HG02938 (cell line): ENCODE results near the gene PDE6B.

Experiments
- ATAC-seq: cut with Tn5 transposase; IDR thresholded peaks from one replicate; pipeline ENCODE4 v1.9.1; 2021; ENCODE audit warnings: mild to moderate bottlenecking, moderate library complexity; ENCODE audit not compliant: unreplicated experiment

The PDE6B gene

DNA sequence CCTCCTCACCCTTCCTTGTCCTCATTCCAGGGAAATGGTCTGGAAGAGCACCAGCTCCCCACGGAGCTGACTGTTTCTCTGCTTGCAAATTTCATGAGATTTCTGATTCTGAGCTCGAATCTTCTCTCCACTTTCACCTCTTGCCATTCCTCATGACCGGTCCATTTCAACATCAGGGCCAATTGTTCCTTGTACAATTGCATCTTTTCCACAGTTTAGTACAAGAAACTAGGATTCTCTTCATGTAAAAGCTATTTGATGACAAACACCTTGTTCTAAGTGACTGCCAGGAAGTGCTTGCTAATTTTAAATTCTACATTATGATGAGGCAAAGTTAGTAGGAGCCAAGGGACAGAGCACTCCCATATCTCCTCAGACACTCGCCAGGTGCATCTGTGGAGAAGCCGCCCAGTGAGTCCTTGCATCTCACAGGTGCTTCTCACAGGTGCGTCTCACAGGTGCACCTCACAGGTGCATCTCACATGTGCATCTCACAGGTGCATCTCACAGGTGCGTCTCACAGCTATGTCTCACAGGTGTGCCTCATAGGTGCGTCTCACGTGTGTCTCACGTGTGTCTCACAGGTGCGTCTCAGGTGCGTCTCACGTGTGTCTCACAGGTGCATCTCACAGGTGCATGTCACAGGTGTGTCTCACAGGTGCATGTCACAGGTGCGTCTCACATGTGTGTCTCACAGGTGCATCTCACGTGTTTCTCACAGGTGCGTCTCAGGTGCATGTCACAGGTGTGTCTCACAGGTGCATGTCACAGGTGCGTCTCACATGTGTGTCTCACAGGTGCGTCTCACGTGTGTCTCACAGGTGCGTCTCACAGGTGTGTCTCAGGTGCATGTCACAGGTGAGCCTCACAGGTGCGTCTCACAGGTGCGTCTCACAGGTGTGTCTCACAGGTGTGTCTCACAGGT, 3.0 kb upstream of the PDE6B start:
- ATAC-seq: no peak

DNA sequence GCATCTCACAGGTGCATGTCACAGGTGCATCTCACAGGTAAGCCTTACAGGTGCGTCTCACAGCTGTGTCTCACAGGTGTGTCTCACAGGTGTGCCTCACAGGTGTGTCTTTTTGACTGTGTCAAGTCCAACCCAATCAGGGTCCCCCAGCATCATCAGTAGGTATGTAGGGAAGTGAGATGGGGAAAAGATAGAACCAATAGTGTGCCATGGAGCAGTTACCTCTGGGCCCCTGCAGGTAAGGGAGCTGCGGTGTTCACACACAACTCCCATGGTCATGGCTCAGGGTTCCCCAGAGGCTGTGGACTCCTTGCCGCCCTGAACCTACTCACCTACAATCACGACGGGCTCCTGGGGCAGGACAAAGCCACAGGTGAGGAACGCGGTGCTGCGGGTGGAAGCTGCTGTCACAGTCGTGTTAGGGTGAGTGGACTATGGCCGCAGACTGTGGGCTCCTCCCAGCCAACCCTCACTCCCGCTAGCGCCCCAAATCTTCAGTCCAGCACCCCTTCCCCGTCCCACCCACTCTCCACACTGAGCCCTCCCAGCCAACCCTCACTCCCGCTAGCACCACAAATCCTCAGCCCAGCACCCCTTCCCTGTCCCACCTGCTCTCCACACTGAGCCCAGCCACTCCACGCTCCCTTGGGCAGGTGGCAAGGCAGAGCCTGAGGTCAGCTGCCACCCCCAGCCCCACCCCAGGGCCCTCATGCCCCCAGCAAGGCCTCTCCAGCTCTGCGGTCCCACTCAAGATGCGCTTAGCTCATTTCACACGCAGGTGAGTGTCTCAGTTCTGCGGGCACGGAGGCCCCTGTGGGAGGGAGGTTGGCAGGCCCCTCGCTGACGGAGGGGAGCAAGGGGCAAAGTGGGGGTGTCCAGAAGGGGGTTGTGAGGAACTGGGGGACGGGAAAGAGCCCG, 2.1 kb upstream of the PDE6B start:
- no peak for ATAC-seq

DNA sequence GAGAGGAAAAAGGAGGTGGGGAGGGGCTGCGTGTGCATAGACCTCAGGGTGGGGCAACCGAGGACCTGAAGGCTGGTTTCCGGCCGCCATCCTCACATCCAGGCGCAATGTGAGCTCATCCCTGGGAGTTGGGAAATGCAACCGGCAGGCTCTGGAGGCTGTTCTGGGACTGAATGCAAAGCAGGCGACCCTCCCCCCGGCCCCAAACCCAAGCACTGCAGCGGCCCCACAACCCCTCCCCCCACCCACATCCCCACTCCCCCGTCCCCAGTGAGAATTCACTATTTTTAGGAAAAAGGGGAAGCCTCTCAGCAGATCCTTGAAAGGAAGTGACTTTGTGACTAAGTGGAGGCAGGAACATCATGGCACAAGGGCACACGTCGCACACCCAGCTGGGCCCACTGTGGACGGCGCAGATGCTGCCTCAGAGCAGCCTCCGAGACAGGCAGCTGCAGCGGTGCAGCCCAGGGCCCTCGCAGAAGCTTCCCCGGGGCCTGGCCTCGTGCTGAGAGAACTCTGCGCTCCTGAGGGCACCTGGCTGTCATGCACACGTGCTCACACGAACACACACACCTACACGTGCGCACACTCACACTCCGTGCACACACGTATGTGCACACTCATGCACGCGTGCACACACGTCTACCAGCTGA, 1.3 kb upstream of the PDE6B start:
- ATAC-seq: no peak

DNA sequence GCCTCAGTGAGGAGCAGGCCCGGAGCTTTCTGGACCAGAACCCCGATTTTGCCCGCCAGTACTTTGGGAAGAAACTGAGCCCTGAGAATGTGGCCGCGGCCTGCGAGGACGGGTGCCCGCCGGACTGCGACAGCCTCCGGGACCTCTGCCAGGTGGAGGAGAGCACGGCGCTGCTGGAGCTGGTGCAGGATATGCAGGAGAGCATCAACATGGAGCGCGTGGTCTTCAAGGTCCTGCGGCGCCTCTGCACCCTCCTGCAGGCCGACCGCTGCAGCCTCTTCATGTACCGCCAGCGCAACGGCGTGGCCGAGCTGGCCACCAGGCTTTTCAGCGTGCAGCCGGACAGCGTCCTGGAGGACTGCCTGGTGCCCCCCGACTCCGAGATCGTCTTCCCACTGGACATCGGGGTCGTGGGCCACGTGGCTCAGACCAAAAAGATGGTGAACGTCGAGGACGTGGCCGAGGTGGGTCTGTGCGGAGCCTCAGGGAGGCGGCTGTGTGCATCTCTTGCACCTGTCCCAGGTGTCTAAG, 323 bp downstream of the PDE6B start:
- no peak for ATAC-seq

DNA sequence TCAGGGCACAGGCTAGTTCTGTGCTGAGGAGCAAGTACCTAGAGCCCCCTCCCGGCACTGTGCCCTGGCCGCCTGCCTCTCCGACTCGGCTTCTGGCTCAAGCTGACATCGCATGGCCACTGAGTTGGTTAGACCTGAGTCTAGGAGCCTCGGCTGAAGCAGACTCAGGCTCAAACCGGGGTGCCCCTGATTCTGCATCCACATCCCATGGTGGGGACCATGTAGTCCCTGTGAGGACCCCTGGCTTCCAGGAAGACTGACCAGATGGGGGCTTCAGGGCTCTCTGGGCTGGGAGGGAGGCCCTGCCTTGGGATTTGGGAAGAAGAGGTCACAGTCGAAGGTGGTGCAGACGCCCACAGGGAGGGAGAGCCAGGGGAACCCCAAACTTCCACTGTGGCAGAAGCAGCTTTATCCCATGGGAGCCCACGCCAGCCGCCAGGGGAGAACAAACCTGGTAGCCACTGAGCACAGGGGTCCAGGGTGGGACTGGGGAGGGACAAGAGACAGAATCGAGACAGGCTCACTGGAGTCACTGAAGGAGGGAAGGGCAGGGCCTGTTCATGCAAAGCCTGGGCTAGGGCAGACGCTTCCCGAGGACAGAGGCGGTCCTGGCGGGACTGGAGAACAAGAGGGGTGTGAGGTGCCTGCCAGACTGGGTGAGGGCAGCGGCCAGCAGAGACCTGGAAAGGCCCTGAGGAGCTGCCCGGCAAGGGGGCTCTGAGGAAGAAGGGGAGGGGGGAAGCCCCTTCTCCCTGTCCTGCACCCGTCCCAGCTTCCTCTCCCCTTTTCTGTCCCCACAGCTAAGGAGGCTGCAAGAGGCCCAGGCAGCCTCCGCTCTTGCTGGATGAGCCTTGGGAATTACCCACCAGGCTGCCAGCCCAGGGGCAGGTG, 1.1 kb downstream of the PDE6B start:
- ATAC-seq: no peak

DNA sequence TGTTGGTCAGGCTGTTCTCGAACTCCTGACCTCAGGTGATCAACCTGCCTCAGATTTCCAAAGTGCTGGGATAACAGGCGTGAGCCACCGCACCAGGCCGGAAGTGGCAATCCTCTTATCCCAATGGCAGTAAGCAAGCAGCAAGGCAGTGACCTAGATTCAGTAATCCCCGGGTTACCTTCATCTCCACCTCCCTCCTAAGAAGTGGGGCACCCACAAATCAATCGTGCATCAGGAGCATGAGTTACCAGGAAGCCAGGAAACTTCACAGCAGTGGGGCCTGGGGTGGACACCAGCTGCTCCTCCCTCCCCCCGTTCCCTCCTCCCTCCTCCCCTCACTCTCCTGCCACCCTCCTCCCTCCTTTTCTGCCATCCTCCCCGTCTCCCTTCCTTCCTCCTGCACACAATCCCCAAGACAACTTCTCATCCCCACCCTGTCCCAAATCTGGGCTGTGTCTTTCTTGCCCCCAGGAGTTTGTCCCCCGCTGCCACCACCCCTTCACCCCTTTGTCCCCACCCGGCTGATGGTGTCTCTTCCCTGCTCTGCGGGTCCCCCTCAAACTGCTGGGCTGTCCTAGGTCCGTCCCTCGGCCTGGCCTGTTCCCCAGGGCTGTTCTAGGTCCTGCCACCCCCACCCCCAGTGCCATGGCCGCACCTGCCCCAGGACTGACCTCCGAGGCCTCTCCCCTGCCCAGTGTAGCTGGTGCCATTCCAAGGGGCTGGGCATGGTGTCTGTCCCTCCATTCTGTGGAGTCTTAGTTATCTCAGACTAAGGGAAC, 2.2 kb downstream of the PDE6B start:
- no peak for ATAC-seq

DNA sequence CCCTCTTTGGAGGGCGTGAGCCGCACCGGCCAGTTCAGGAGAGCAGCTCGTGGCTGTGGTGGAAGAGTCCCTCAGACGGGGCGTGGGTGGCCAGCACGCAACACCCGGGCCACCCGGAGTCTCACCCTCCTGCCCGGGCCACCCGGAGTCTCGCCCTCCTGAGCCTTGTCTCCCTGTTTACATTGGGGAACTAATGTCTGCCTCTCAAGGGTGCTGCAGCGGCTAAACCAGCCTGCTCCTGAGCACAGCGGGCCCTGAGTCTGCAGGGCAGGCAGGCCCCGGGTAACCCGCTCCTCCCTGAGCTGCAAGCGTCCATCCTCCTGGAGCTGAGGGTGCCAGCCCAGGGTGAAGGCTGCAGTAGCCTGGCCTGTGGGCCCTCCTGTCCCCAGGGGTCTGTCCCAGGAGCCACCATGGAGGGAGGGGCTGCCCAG, 3.0 kb downstream of the PDE6B start:
- no peak for ATAC-seq

DNA sequence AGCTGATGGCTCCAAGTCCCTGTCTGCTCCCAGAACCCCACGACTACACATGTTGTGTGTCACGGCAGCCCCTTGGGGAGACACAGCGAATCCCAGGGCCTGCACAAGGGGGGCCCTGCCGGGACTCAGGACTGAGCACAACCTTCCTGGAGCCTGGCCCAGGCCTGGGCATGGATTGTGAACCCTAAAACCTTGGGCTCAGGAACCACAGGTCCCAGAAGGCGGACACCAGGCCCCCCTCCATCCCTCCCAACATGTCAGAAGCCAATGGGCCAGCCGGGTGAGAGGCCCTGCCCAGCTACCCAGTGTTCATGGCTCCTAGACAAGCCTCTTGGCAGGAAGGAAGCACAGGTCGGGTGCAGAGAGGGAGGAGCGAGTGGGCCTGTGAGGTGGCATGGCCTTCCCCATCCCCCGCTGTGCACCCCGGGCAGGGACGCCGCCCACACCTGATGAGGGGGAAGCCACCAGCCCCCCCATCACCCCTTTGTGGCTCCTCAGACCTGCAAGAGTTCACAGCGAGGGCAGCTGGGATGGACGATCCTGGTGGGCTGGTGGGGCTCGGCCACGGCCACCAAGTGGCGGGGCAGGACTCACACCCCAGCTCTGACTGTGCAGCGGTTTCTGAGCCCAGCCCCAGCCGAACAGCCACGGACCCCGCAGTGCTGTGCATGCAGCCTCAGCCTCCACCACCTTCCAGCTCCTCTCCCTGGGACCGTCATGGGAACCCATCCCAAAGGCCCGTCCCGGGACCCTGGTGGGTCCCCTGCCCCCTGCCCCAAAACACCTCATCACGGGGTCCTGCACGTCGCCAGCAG, 3.7 kb downstream of the PDE6B start:
- ATAC-seq: no peak

DNA sequence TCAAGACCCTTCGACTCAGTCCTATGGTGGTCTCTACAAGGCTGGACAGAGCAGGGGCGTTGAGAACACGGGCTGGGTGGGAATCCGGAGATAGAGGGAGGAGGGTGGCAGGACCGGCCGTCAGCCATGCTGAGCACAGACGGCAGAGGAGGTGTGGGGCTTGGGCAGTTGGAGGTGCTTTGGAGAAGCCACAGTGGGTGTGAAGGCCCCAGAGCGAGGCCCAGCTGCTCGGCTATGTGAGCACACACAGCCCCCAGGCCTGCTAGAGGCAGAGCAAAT, 4.2 kb downstream of the PDE6B start:
- no peak for ATAC-seq

DNA sequence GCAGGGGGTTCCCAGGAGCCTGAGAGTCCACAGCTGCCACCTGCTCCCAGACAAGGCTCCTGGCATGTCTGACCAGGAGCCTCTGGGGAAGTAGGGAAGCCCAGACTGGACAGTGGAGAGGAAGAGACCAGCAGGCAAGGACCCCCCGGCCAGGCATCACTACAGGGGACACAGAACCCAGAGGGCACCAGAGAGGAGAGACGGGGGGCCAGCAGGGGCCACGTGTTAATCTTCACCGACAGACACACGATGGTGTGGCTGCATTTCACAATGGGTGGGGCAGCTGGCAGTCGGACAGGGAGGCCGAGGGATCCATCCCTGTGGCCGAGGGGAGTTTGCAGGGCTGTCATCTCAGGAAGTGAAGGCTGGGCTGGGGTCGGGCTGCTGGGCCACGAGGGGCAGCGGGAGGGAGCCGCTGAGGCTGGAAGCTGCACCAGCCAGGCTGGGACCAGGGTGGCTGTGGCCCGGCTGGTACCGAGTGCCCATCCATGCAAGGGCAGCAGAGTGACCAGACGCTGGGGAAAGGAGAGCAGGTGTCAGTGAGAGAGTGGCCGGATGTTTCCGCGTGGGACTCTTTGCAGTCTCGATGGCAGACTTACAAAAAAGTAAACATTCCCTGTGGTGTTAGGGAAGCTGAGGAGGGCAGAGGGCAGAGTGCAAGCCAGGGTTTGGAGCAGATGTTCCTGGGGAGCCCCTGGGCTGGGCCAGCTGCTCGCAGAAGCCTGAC, 4.7 kb downstream of the PDE6B start:
- ATAC-seq: no peak

DNA sequence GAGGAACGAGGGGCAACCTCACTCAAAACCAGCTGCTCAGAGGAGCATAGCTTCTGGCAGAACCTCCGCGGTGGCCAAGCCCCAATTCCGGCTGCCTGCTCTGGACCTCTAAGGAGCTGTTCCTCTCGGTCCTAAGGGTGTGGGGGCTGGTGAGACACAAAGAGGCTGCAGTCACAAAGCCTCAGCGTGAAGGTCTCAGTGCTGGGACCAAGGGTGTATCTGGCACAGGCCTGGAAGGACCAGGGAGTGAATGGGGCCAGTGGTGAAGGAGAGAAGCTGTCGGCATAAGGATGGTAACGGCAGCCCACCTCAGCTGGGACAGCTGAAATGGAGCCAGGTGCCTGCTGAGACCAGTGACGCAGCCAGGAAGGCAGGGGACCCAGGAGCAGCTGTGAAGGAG, 5.3 kb downstream of the PDE6B start:
- ATAC-seq: no peak

DNA sequence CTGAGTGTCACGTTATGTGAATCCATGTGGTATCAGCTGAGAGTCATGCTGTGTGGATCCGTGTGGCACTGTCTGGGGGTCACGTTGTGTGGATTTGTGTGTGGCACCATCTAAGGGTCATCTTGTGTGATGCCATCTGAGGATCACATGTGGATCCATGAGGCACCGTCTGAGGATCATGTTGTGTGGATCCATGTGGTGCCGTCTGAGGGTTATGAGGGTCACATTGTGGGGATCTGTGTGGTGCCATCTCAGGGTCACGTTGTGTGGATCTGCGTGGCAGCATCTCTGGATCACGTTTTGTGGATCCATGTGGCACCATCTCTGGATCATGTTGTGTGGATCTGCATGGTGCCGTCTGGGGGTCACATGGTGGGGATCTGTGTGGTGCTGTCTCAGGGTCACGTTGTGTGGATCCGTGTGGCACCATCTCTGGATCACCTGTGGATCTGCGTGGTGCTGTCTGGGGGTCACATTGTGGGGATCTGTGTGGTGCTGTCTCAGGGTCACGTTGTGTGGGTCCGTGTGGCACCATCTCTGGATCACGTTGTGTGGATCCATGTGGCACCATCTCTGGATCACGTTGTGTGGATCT, 6.9 kb downstream of the PDE6B start:
- ATAC-seq: no peak

DNA sequence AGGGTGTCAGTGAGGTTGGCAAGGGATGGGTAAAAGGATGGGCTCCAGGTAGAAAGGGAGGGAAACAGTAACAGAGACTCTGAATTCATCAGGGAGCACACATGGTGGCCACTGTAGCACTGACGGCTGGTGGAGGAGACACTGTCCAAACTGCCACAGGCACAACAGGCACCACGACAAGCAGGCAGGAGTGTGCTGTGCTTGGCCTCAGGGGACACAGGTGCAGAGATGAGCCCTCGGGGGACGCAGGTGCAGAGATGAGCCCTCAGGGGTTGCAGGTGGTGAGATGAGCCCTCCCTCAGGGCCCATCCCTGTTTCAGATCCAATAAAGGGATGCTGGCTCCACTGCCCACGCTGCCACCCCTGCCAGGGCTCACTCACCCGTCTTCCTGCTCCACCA, 7.6 kb downstream of the PDE6B start:
- no peak for ATAC-seq

DNA sequence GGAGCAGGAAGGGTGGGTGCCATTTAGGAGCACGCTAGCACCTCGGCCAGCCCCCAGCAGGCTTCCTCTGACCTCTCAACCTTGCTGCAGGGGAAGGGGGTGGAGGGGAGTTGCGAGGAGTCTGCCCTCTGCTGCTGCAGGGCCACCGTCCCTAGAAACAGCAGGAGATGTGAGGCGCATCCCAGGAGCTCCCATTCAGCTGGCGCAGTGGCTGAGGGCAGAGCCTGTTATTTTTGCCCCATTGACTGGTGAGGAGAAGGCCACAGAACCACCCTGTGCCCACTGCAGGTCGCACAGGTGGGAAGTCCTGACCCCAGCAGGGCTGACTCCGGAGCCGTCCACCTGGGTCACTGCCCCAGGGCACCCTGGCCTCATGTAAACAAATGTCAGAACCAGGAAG, 8.0 kb downstream of the PDE6B start:
- no peak for ATAC-seq

DNA sequence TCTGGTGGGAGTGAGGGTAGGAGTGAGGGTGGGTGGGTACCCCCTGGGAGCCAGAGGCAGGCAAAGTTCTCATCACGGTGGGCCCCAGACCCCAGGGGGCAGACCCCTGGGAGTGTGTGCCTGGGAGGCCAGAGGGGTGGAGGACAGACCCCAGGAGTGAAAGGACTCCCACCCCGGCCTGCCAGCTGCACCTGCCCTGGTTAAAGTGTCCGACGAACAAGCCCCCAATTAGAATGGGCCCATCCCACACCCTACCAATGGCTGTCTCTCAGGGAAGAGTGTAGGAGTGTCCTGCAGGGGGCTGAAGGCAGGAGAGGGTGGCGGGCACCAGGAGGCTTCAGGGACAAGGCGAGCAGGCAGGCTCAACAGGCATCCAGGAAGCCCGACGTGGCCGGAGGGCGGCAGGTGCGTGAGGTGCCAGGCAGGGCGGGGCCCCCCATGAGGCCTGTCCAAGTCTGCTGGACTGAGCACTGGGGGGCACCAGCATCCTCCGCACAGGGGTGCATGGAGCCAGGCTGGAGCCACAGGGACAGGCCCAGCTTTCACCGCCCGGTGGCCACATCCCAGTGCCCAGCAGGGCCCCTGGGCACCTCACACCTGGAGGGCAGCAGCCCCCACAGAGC, 8.7 kb downstream of the PDE6B start:
- ATAC-seq: no peak

DNA sequence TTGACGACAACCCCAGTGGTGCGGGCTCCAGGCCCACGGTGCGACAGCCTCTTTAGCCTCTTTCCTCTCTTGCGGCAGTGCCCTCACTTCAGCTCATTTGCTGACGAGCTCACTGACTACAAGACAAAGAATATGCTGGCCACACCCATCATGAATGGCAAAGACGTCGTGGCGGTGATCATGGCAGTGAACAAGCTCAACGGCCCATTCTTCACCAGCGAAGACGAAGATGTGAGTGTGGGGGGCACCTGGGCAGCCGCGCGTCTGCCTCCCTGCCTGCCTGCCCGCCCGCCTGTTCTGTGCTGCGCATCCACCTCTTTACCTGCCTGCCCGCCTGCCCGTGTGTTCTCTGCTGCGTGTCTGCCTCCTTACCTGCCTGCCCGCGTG, 9.2 kb downstream of the PDE6B start:
- no peak for ATAC-seq
